T-helper 2 cell (primary cell): Measurements from ENCODE around the gene FTCDNL1.

Source experiments
- DNase-seq, 5 experiments: peaks; one replicate each; pipeline versions ENCODE4 v3.0.0 to v3.0.0-alpha.2; 2012 to 2022
- total RNA-seq, 2 donors: gene quantifications; one replicate each; lab custom pipeline; 2026; lab: John Stamatoyannopoulos, UW

FTCDNL1 gene
- total RNA-seq = 0 to 1.8 reads per million in 2 donors

DNA sequence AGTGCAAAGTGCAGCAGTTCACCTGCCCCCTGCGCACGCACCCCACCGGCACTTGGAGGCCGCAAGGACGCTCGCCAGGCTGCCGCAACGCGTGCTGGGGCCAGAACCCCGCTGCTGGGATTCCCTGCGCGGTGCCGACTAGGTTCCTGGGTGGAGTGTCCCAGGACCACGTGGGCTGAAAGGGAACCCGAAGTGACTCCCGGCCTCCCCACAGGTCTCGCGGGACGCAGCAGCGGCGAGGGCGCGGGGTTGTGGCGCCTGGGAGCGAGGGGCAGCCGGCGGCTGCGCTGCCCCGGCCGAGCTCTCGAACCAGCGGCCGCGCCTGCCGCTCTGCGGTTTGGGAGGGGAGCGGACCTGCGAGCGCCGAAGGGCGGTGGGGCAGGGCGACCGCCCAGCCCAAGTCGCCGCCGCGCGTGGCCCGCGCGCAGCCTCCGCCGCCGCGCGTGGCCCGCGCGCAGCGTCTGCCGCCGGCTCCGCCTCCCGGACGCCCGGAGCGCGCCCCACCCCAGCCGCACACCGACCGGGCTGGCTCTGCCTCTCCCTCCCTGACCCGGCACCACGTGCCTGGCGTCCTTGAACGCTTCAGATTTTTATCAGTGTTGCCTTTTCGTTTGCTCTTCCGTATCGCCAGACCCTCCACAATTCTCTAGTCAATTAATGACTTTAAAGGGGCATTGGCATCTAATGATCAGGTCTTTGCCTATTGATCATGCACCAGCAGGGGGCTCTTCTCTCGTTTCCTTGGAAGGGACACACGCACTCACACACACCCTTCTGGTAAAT, at the start of gene FTCDNL1:
Gene FTCDNL1, minus strand, starts transcription at position 475 of the 783 bp plus-strand sequence. CDS start 2,230 bp downstream, outside the sequence.
- DNase-seq = peak; percentile 18 to 84 (median 49)

- no peak for DNase-seq
These were observed 45.6 kb upstream of the FTCDNL1 start for GRCh38 chr2:199896617-199897016.

GRCh38 chr2:199895406-199895805, 44.4 kb upstream of the FTCDNL1 start:
- DNase-seq = no peak

DNA sequence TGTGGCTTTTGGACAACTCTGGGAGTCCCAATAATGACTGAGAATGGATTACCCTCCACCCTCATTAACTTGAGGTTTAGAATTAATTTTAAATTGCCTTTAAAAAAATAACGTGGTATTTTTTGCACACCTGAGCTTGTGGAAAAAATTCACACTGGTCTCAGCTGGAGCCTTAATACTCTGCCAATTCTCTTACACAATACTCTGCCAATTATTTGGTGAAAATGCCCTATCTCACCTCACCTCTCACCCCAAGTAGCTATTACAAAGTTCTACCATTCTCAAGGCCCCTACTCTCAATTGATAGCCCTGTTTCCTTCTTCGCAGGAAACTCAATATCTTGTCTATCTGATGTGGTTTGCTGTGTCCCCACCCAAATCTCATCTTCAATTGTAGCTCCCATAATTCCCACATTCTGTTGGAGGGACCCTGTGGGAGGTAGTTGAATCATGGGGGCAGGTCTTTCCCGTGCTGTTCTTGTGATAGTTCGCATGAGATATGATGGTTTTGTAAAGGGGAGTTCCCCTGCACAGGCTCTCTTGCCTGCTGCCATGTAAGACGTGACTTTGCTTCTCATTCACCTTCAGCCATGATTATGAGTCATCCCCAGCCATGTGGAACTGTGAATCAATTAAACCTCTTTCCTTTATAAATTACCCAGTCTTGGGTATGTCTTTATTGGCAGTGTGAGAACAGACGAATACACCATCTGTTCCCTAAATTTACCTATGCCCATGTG, 32.7 kb upstream of the FTCDNL1 start:
- DNase-seq = peak in 1 of 5 experiments; percentile 6

DNA sequence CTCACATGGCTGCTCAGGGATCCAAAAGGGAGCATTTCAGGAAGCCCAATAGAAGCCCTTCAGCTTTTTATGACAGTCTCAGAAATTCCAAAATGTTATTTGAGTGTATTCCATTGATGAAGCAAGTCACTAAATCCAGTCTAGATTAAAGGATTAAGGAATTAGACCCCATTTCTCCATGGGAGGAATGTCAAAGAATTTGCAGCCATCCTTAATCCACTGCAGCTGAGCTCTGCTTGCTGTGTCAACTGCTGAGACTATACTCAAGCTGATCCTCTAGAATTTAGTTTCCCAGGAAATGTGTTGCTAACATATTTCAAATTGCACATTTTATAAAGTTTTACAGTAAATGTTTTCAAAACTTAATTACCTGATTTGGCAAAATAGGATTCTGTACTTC, 31.7 kb upstream of the FTCDNL1 start:
- DNase-seq = no peak

DNA sequence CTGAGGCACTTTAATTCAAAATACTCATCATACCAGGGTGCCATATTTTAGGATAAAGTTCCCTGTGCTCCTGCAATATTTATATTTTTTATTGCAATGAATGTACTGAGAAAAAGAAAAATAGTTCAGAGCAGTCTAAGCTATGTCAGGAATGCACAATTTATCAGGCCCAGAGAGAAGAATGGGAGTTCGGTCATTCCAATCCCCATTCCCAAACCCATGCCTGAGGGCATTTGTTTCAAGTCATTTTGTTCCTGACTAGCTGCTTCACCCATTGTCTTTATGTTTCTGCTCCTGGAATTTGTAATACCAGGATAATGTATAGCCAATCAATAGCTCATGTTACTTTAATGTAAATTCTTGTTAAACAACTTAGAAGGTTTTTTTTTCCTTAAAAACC, 24.4 kb upstream of the FTCDNL1 start:
- DNase-seq = no peak

DNA sequence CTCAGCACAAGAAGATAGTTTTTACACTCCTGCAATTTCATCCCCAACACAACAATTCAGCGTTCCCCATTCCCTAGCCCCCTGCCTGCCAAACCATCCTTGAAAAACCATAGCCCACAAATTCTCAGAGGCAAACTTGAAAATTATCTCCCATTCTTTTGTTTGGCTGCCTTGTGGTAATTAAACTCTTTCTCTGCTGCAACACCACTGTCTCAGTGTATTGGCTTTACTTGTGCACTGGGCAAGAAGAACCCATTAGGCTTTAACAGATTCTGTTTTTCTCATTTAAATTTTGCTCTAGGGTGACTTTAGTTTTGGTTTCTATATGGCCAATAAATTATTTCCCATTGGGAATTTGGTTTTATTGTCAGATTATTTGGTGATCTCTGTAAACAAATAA, 23.2 kb upstream of the FTCDNL1 start:
- no peak for DNase-seq

DNA sequence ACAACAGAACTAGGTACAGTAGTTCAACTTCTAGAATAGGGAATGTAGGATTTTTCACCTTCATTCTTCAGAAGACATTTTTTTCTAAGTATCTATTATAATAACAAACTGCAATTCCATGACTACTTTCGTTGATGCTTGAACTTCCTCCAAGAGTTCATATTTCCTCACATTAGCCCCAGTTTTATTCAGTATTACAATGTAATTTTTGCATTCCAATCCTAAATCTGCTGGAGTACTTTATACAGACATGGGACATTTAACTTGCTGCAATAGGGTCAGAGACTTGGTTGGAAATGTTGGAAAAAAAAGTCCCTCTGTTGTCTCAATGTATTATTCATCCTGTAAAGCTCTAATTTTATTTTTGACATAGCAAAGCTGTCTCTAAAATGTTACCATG, 19.6 kb upstream of the FTCDNL1 start:
- DNase-seq = no peak

- no peak for DNase-seq
These were observed 18.7 kb upstream of the FTCDNL1 start for GRCh38 chr2:199869653-199870052.

- no peak for DNase-seq
These were observed 18.2 kb upstream of the FTCDNL1 start for GRCh38 chr2:199869227-199869541.

GRCh38 chr2:199868431-199869226, 17.6 kb upstream of the FTCDNL1 start:
- no peak for DNase-seq

DNA sequence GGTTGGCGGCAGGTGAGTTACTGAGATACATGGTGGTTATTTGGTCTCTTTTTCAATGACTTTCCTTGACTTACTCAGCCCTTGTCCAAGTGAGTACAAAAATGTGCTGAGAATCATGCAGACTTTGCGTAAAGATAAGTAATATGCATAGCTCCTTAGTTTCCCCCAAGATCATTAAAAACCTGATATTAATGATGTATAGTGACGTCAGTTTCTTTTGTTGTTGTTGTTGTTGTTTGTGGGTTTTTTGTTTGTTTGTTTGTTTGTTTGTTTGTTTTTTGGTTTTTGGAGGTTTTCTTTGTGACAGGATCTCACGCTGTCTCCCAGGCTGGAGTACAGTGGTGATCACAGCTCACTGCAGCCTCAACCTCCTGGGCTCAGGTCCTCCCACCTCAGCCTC, 14.9 kb upstream of the FTCDNL1 start:
- no peak for DNase-seq

- no peak for DNase-seq
These were observed 11.8 kb upstream of the FTCDNL1 start for GRCh38 chr2:199862788-199863187.

DNA sequence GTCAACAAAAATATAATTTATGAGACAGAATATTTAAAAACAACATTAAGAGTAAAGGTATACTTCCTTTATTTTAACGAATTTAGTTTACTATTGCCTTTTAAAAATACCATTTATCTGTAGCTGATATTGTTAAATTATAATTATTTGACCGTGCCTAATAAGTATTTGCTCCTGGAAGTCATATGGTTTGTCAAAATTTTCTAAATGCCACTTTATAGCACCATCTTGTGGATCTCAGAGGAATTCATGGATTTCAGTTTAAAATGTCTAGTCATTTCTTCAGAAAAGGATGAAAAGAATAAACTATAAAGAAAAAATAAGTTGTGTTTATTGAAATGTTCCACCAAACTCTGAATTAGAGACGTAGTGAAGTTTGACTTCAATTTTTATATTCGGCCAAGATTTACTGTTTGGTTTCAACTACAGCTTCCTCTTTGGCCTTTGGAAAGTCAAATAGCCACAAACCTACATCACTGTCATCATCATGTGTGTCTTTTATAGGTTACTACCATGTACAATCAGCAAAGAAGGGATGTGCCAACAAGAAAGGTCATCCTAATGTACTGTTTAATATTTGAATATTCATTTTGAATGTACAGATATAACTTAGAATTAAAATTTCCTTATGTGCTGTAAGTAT, 10.3 kb upstream of the FTCDNL1 start:
- DNase-seq = peak in 1 of 5 experiments; percentile 11

GRCh38 chr2:199855812-199856211, 4.8 kb upstream of the FTCDNL1 start:
- DNase-seq = no peak

DNA sequence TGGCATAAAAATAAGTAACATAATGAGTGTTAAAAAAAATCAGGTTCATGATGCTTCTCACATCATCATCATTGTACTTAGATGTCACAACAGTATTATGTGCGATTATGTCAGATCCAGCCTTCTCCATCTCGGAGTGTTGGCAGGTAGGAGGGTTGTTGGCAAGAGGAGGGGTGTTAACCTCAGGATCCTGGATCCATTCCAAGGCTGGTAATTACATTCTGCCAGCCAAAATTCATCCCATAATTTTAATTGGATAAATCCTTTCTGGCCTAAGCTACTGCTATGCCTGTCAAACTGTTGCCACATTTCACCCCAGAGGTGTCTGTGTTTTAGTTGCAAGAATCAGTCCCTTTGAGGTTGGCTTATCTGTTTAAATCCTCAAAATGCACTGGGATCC, 891 bp upstream of the FTCDNL1 start:
- no peak for DNase-seq

- DNase-seq = no peak
These were observed 464 bp upstream of the FTCDNL1 start for GRCh38 chr2:199851501-199851810.

DNA sequence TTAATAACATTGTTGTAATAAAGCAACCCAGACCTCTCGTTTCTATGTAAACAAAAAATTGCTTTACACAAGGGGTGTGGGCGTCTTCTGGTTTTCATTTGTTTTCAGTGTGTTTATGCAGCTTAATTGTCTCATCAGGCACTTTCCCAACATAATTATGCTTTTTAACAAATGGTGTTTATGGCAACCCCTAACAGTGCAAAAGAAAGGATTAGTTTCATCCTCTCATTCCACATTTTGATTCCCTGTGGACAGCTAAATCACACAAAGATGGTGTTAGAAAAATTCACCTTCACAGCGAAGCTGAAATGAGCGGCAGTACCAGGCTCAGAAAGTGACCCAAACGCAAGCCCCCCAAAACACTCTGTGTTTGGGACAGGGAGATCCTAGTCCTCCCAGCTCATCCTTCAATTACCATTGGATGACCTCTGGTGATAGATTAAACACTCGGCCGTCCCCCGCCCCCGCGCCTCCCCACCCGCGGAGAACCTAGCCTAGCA, 724 bp downstream of the FTCDNL1 start:
- DNase-seq = no peak

DNA sequence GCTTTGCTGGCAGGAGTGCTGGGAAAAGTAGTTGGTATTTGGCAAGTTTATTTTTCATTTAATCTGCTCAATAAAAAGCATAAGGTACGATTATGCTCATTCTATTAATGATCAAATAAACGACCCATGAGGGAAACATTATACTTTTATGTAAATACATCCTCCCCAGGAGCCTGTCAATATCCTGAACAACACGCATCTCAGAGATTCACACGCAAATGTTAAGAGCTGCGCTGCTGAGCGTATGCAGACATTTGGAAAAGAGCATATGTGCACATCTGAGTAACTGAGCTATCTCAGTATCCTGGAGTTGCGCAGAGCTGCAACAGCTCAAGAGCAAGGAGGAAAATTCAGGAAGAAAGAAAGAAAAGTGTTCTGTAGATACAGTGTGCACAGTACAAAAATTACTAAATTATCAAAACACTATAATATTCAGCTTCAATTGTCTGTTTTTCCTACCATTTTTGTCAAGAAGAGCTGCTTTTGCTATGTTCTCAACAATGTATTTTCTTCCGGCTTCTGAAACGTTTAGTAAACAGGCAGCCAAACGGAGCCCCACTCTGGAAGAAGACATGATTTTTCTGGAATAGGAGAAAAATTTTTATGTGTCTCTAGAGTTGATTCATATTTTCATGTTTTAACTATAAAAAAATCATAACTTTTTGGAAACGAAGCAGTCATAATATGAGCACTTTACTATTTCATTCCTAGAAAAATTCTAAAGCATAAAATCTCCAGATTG, 2.4 kb downstream of the FTCDNL1 start:
- no peak for DNase-seq

DNA sequence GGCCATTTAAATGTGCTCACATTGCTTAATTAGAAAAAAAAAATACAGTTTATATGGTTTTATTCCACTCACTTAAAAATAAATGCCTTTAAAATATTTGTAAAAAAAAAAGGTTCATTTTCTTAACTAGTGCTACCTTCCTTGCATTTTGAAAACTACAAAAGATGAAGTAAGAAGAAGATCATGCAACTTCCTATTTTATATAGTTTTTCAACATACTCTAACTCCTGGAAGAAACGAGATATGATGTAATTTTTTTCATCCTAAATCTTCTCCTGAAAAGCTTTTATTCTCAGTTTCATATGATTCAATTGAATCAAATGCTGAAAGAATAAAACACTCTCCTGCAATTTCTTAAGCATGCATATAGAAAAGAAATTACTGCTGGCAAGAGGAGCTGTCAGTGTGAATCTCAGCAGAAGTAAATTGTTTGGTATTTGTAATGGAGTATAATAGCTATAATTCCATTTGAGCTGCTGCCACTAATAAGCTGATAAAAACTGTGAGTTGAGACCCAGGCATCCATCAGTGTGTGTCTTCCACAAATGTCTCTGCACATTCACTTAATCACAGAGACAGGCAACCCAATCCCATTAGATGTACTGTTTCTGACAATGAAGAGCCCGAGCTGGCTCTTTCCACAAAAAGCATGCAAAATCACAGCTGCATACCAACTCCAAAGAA, 3.7 kb downstream of the FTCDNL1 start:
- DNase-seq = no peak

GRCh38 chr2:199842631-199843395, 8.2 kb downstream of the FTCDNL1 start:
- no peak for DNase-seq
